Natural killer cell (primary cell): ENCODE measurements around the gene HUS1. TPM values are rescaled to one million over a fixed set of nuclear protein-coding genes. Genes with fewer than 3 reads are reported as not detected.

Experiments used
- ATAC-seq, 3 donors: fragments of 150-1000 bp in 2 of 3; fragments of 200-7000 bp in 1 of 3; cut with Tn5 transposase; 1 replicate in 1 of 3; 2 replicates in 2 of 3; pipeline ENCODE4 v1.10.0; 2021; ENCODE audit warnings: mild to moderate bottlenecking in 2 of 3, moderate library complexity in 2 of 3
- DNase-seq, 2 donors: peaks; one replicate each; pipeline versions ENCODE4 v3.0.0 to v3.0.0-alpha.2; 2013 to 2021; ENCODE audit warnings: mixed read lengths in 1 of 2
- H3K27ac ChIP-seq: one replicate; pipeline ENCODE4 v1.5.1; 2013; ENCODE audit warnings: mild to moderate bottlenecking, low read length
- H3K27me3 ChIP-seq: one replicate; pipeline ENCODE4 v1.6.1; 2013; ENCODE audit warnings: low read length; ENCODE audit not compliant: control insufficient read depth, insufficient read depth
- H3K36me3 ChIP-seq: one replicate; pipeline ENCODE4 v1.6.1; 2013; ENCODE audit warnings: low read length; ENCODE audit not compliant: control insufficient read depth, insufficient read depth
- H3K4me1 ChIP-seq: one replicate; pipeline ENCODE4 v1.6.1; 2013; ENCODE audit warnings: low read length; ENCODE audit not compliant: control insufficient read depth, insufficient read depth
- H3K4me3 ChIP-seq: one replicate; pipeline ENCODE4 v1.5.1; 2013; ENCODE audit warnings: low read length
- H3K9me3 ChIP-seq: one replicate; pipeline ENCODE4 v1.6.1; 2013; ENCODE audit warnings: low read length; ENCODE audit not compliant: control insufficient read depth, insufficient read depth
- H3K27ac Mint-ChIP-seq, 2 donors: one replicate each; pipeline ENCODE4 v1.8.0; 2022; ENCODE audit warnings: mild to moderate bottlenecking in 2 of 2, mixed read lengths in 2 of 2, moderate library complexity in 1 of 2
- H3K27me3 Mint-ChIP-seq, 2 donors: one replicate each; pipeline ENCODE4 v1.8.0; 2022; ENCODE audit warnings: low read depth in 2 of 2, mixed read lengths in 2 of 2
- H3K36me3 Mint-ChIP-seq: one replicate; pipeline ENCODE4 v1.8.0; 2022; ENCODE audit warnings: mixed read lengths
- H3K4me1 Mint-ChIP-seq, 2 donors: one replicate each; pipeline ENCODE4 v1.8.0; 2022; ENCODE audit warnings: mixed read lengths in 2 of 2
- H3K4me3 Mint-ChIP-seq: one replicate; pipeline ENCODE4 v1.8.0; 2022; ENCODE audit warnings: mild to moderate bottlenecking, moderate library complexity, mixed read lengths
- H3K9me3 Mint-ChIP-seq, 2 donors: one replicate each; pipeline ENCODE4 v1.8.0; 2022; ENCODE audit warnings: mixed read lengths in 2 of 2
- CTCF ChIP-seq: fragments of 200-600 bp; IDR thresholded peaks from one replicate; pipeline ENCODE4 v1.8.0; 2022; ENCODE audit warnings: antibody characterized with exemption
- WGBS: methylation state at CpG from one replicate; pipeline ENCODE4 v1.1.7; 2013; ENCODE audit warnings: missing lambda C conversion rate; ENCODE audit not compliant: insufficient coverage; 5-methylcytosine and 5-hydroxymethylcytosine counted together
- intact Hi-C: fragments of 100-400 bp; cut with micrococcal nuclease; formaldehyde crosslinking; loops from one replicate; pipeline ENCODE4 v1.14.2; 2022
- total RNA-seq, 4 donors: library from RNA; stranded (reverse); fragments of 120-200 nt in 1 of 4; gene quantifications; one replicate each; pipeline versions ENCODE4 v1.2.3 to v1.2.4, GENCODE V29; 2013 to 2022

HUS1 gene
- total RNA-seq, 3 donors from 2014 or later (not counting 1 experiment from before 2014, with no cell fraction given): 55.6 to 75.0 (median 59.3) TPM

GRCh38 chr7:47973739-47974138, 5.7 kb downstream of the HUS1 start:
- no peak overlapping the region for H3K27ac ChIP-seq
- 68% methylated on average over 1 of the region's 1 CpG for WGBS
- DNase-seq (no peak), ATAC-seq (no peak)
- H3K4me1 Mint-ChIP-seq: peaks cover 40 to 51% of the 10 kb centered on the region in 2 donors
- intact Hi-C loops: no loop called here
- no peaks in the 10 kb centered on the region for H3K9me3 Mint-ChIP-seq
- H3K4me3 ChIP-seq: no peak overlapping the region
- H3K36me3 Mint-ChIP-seq: peaks cover 20% of the 10 kb centered on the region
- H3K4me3 Mint-ChIP-seq: no peak overlapping the region
- peaks cover 8% of the 10 kb centered on the region for H3K4me1 ChIP-seq
- peak overlapping the region; percentile 5 to 47 for H3K27ac Mint-ChIP-seq
- TF ChIP-seq CTCF: no peak
- peaks cover 74% of the 10 kb centered on the region for H3K36me3 ChIP-seq
- H3K9me3 ChIP-seq: no peaks in the 10 kb centered on the region
- H3K27me3 Mint-ChIP-seq: no peaks in the 10 kb centered on the region
- H3K27me3 ChIP-seq: no peaks in the 10 kb centered on the region

- no peak for ATAC-seq
- H3K27ac ChIP-seq: peak overlapping the region; percentile 56
Observed at GRCh38 chr7:47970761-47971160, 8.7 kb downstream of the HUS1 start.

GRCh38 chr7:47968847-47969774, 10.3 kb downstream of the HUS1 start:
- Histone ChIP-seq H3K4me3 (no peak overlapping the region), H3K4me1 (peaks cover 2% of the 10 kb centered on the region), H3K27ac (no peak overlapping the region), H3K27me3 (no peaks in the 10 kb centered on the region), H3K9me3 (no peaks in the 10 kb centered on the region), H3K36me3 (peaks cover 86% of the 10 kb centered on the region)
- intact Hi-C loops: no loop called here
- H3K27me3 Mint-ChIP-seq: no peaks in the 10 kb centered on the region
- H3K9me3 Mint-ChIP-seq: no peaks in the 10 kb centered on the region
- H3K36me3 Mint-ChIP-seq: peaks cover 32% of the 10 kb centered on the region
- peak; percentile 84 for TF ChIP-seq CTCF
- H3K27ac Mint-ChIP-seq: peak overlapping the region; percentile 2 to 34
- H3K4me3 Mint-ChIP-seq: no peak overlapping the region
- peak; percentile 29 to 73 for DNase-seq
- ATAC-seq: peak; percentile 58 to 81 (median 79)
- peaks cover 26 to 42% of the 10 kb centered on the region in 2 donors for H3K4me1 Mint-ChIP-seq
- 85% methylated on average over 5 of the region's 5 CpGs for WGBS

More at GRCh38 chr7:47970761-47971160, 8.7 kb downstream of the HUS1 start:
- WGBS: no CpG with 5 or more reads among the region's 1 CpG
- Mint-ChIP-seq H3K36me3 (peaks cover 35% of the 10 kb centered on the region), H3K4me3 (no peak overlapping the region), H3K4me1 (peaks cover 31 to 44% of the 10 kb centered on the region in 2 donors), H3K27ac (no peak overlapping the region), H3K9me3 (no peaks in the 10 kb centered on the region), H3K27me3 (no peaks in the 10 kb centered on the region)
- Histone ChIP-seq H3K9me3 (no peaks in the 10 kb centered on the region), H3K27me3 (no peaks in the 10 kb centered on the region), H3K36me3 (peaks cover 84% of the 10 kb centered on the region), H3K4me1 (peaks cover 2% of the 10 kb centered on the region), H3K4me3 (no peak overlapping the region)
- TF ChIP-seq CTCF: no peak
- intact Hi-C loops: no loop called here
- DNase-seq: no peak
